ENCODE measurements around the gene LMCD1.

DNA sequence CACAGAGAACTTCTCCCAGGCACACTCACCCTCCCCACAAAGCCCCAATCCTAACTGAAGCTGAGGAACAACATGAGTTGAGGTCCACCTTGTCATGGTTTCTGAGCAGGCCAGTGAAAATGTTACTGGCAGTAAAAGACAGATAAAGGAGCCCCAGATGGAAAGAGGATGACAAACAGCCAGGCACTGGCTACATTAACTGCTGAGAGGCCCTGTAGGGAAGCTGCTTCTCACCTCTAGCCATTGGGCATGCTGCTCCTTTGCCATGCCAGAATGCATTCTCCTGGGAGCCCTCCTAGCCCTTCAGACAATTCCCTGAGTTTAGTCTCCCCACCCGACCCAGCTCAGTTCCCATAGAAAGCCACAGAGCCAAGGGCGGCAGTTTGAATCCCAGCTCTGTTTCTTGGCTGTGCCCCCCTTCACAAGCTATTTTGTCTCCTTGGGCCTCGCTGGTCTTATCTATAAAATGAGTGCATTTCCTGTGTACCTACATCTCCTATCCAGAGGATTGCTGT is 60.5 kb downstream of the LMCD1 start:
- TF ChIP-seq, protein P1, sequence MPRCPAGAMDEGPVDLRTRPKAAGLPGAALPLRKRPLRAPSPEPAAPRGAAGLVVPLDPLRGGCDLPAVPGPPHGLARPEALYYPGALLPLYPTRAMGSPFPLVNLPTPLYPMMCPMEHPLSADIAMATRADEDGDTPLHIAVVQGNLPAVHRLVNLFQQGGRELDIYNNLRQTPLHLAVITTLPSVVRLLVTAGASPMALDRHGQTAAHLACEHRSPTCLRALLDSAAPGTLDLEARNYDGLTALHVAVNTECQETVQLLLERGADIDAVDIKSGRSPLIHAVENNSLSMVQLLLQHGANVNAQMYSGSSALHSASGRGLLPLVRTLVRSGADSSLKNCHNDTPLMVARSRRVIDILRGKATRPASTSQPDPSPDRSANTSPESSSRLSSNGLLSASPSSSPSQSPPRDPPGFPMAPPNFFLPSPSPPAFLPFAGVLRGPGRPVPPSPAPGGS (IDR thresholded peaks at IDR 0.05), result no peak
- no peak for TF ChIP-seq POLR2A (IDR thresholded peaks at IDR 0.05; ENCODE audit: low read length)
- no peak for TF ChIP-seq CHD2 (IDR thresholded peaks at IDR 0.05; ENCODE audit: low read length, partially characterized antibody)
- no peak for TF ChIP-seq JUNB (IDR thresholded peaks at IDR 0.05)
- TF ChIP-seq, protein P2, sequence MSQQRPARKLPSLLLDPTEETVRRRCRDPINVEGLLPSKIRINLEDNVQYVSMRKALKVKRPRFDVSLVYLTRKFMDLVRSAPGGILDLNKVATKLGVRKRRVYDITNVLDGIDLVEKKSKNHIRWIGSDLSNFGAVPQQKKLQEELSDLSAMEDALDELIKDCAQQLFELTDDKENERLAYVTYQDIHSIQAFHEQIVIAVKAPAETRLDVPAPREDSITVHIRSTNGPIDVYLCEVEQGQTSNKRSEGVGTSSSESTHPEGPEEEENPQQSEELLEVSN (IDR thresholded peaks at IDR 0.05; ENCODE audit: borderline replicate concordance, low read depth), result no peak
- TF ChIP-seq POLR2AphosphoS2 (conservative IDR thresholded peaks at IDR 0.05; ENCODE audit: low read length), result 0 out of 2 replicates have a peak, but pooled peaks have one; percentile 17
- TF ChIP-seq CTCF (IDR thresholded peaks at IDR 0.05), result no peak
- TF ChIP-seq EP300 (IDR thresholded peaks at IDR 0.05), result no peak
- TF ChIP-seq REST (IDR thresholded peaks at IDR 0.05), result no peak
- TF ChIP-seq HEYL (CRISPR knock-in tag; IDR thresholded peaks at IDR 0.05), result no peak
- no peak for TF ChIP-seq RCOR1 (IDR thresholded peaks at IDR 0.05; ENCODE audit: low read depth, low read length)
- TF ChIP-seq TFCP2L1 (CRISPR knock-in tag; IDR thresholded peaks at IDR 0.05), result no peak
- no peak for TF ChIP-seq BHLHE40 (IDR thresholded peaks at IDR 0.05; ENCODE audit: low read depth, low read length)
- TF ChIP-seq CBX2 (IDR thresholded peaks at IDR 0.05; ENCODE audit: borderline replicate concordance, low read depth), result no peak
